GM19240 (cell line): Measurements from ENCODE around the gene C5orf24.
"Not testable (repeated sequence)": the region's sequence is repeated elsewhere in the genome, so short reads cannot be mapped to it uniquely, and the experiment has no call there.

Experiments used
- DNase-seq: peaks from one replicate; pipeline ENCODE4 v3.0.0; 2011; ENCODE audit warnings: low spot score; ENCODE audit not compliant: insufficient read length

The C5orf24 gene

GRCh38 chr5:134845852-134846640 lies at the start of gene C5orf24:
C5orf24 (plus strand) TSS chr5:134845968; CDS start chr5:134854901, 8,933 bp downstream.
- peak; percentile 88 for DNase-seq

- DNase-seq: no peak
Measured at GRCh38 chr5:134798468-134798867, 47.3 kb upstream of the C5orf24 start.

- no peak for DNase-seq
Measured at GRCh38 chr5:134803821-134804220, 41.9 kb upstream of the C5orf24 start.

GRCh38 chr5:134813407-134813806 lies 32.4 kb upstream of the C5orf24 start:
- DNase-seq: no peak

- no peak for DNase-seq
Measured at GRCh38 chr5:134813827-134814226, 31.9 kb upstream of the C5orf24 start.

GRCh38 chr5:134817006-134817405 lies 28.8 kb upstream of the C5orf24 start:
- DNase-seq: no peak

GRCh38 chr5:134818776-134819175 lies 27.0 kb upstream of the C5orf24 start:
- no peak for DNase-seq

GRCh38 chr5:134819407-134819963 lies 26.3 kb upstream of the C5orf24 start:
- no peak for DNase-seq

GRCh38 chr5:134821841-134822240 lies 23.9 kb upstream of the C5orf24 start:
- no peak for DNase-seq

- no peak for DNase-seq
Measured at GRCh38 chr5:134824681-134825080, 21.1 kb upstream of the C5orf24 start.

- DNase-seq: no peak
Measured at GRCh38 chr5:134825212-134825611, 20.6 kb upstream of the C5orf24 start.

GRCh38 chr5:134833340-134834032 lies 12.3 kb upstream of the C5orf24 start:
- DNase-seq: no peak

- DNase-seq: no peak
Measured at GRCh38 chr5:134835623-134836022, 10.1 kb upstream of the C5orf24 start.

- DNase-seq: no peak
Measured at GRCh38 chr5:134837530-134838181, 8.1 kb upstream of the C5orf24 start.

- not testable (repeated sequence) for DNase-seq
Measured at GRCh38 chr5:134838361-134838760, 7.4 kb upstream of the C5orf24 start.

- no peak for DNase-seq
Measured at GRCh38 chr5:134840811-134841210, 5.0 kb upstream of the C5orf24 start.

- no peak for DNase-seq
Measured at GRCh38 chr5:134844252-134844651, 1.5 kb upstream of the C5orf24 start.

GRCh38 chr5:134845335-134845851 lies 375 bp upstream of the C5orf24 start:
- no peak for DNase-seq

GRCh38 chr5:134846641-134846960 lies 833 bp downstream of the C5orf24 start:
- DNase-seq: no peak

GRCh38 chr5:134849434-134849933 lies 3.7 kb downstream of the C5orf24 start:
- not testable (repeated sequence) for DNase-seq

GRCh38 chr5:134851307-134851923 lies 5.6 kb downstream of the C5orf24 start:
- DNase-seq: no peak
